Myocyte (in vitro differentiated cells): ENCODE measurements around the gene PTPN4. TPM values are rescaled to one million over a fixed set of nuclear protein-coding genes. Genes with fewer than 3 reads are reported as not detected.
A peak's percentile ranks its signal among the peaks of the same experiment; 100 is the strongest.
"Not testable (repeated sequence)": the region's sequence is repeated elsewhere in the genome, so short reads cannot be mapped to it uniquely, and the experiment has no call there.

Experiments used
- DNase-seq: peaks from one replicate; pipeline ENCODE4 v3.0.0-alpha.2; 2012; ENCODE audit warnings: low read depth
- total RNA-seq: library from RNA; depleted of rRNA; stranded (reverse); fragments of >200 nt; gene quantifications from 2 replicates; pipeline ENCODE4 v1.2.3, GENCODE V29; 2014

PTPN4 gene
- total RNA-seq, 1 donor from 2014 or later, result 24.8 TPM

GRCh38 chr2:119801989-119802388 lies 42.3 kb downstream of the PTPN4 start:
- not testable (repeated sequence) for DNase-seq

- no peak for DNase-seq
Observed at GRCh38 chr2:119803101-119803500, 43.4 kb downstream of the PTPN4 start.

GRCh38 chr2:119804409-119804808 lies 44.7 kb downstream of the PTPN4 start:
- DNase-seq, result not testable (repeated sequence)

GRCh38 chr2:119808516-119809147 lies 48.9 kb downstream of the PTPN4 start:
- no peak for DNase-seq

- DNase-seq, result peak; percentile 14
Observed at GRCh38 chr2:119809339-119810048, 49.8 kb downstream of the PTPN4 start.

GRCh38 chr2:119810049-119810630 lies 50.4 kb downstream of the PTPN4 start:
- DNase-seq, result no peak

- DNase-seq, result no peak
Observed at GRCh38 chr2:119814216-119814615, 54.5 kb downstream of the PTPN4 start.

GRCh38 chr2:119818792-119819191 lies 59.1 kb downstream of the PTPN4 start:
- DNase-seq, result no peak

GRCh38 chr2:119819846-119820245 lies 60.1 kb downstream of the PTPN4 start:
- no peak for DNase-seq

- DNase-seq, result peak; percentile 79
Observed at GRCh38 chr2:119820275-119820674, 60.6 kb downstream of the PTPN4 start.

- no peak for DNase-seq
Observed at GRCh38 chr2:119821266-119821665, 61.5 kb downstream of the PTPN4 start.

- DNase-seq, result peak; percentile 47
Observed at GRCh38 chr2:119823734-119824334, 64.1 kb downstream of the PTPN4 start.

GRCh38 chr2:119826370-119826961 lies 66.7 kb downstream of the PTPN4 start:
- peak; percentile 40 for DNase-seq

- peak; percentile 41 for DNase-seq
Observed at GRCh38 chr2:119827866-119828507, 68.3 kb downstream of the PTPN4 start.

GRCh38 chr2:119836455-119837142 lies 76.9 kb downstream of the PTPN4 start:
- DNase-seq, result no peak

- no peak for DNase-seq
Observed at GRCh38 chr2:119837350-119837749, 77.6 kb downstream of the PTPN4 start.

GRCh38 chr2:119837759-119838158 lies 78.0 kb downstream of the PTPN4 start:
- DNase-seq, result no peak

GRCh38 chr2:119838179-119838578 lies 78.5 kb downstream of the PTPN4 start:
- no peak for DNase-seq

- no peak for DNase-seq
Observed at GRCh38 chr2:119841550-119841949, 81.8 kb downstream of the PTPN4 start.

GRCh38 chr2:119846021-119846420 lies 86.3 kb downstream of the PTPN4 start:
- DNase-seq, result no peak
